SU-DHL-6 (cell line): Measurements from ENCODE around the gene PIGX.

Experiments
- H2AFZ ChIP-seq: fragments of 200-600 bp; sonication (generic); 2 replicates; pipeline ENCODE4 v1.6.1; 2014; ENCODE audit warnings: low read depth, mild to moderate bottlenecking, moderate library complexity, mixed read lengths, antibody characterized with exemption, low read length; ENCODE audit not compliant: severe bottlenecking
- H3F3A ChIP-seq: fragments of 200-600 bp; shearing (Covaris generic); 2 replicates; pipeline ENCODE4 v1.6.0; 2016; ENCODE audit warnings: antibody characterized with exemption, mild to moderate bottlenecking; ENCODE audit not compliant: insufficient read depth
- H3K27ac ChIP-seq: fragments of 200-600 bp; sonication (generic); 2 replicates; pipeline ENCODE4 v1.5.1; 2016; ENCODE audit warnings: low read depth, mild to moderate bottlenecking, low read length, moderate library complexity, mixed read lengths
- H3K27me3 ChIP-seq: fragments of 200-600 bp; sonication (generic), shearing (Covaris generic); 2 replicates; pipeline ENCODE4 v1.6.0; 2014; ENCODE audit warnings: mild to moderate bottlenecking, low read length
- H3K36me3 ChIP-seq: fragments of 200-600 bp; sonication (generic); 2 replicates; pipeline ENCODE4 v1.6.1; 2014; ENCODE audit warnings: mild to moderate bottlenecking, low read length, mixed read lengths
- H3K4me2 ChIP-seq: fragments of 300-600, 200-600 bp; shearing (Covaris generic), sonication (generic); 2 replicates; pipeline ENCODE4 v1.6.0; 2014; ENCODE audit warnings: low read length, low read depth, mild to moderate bottlenecking; ENCODE audit not compliant: poor library complexity, severe bottlenecking
- H3K4me3 ChIP-seq: fragments of 200-600 bp; sonication (generic); 2 replicates; pipeline ENCODE4 v1.5.1; 2014; ENCODE audit warnings: antibody characterized with exemption, low read length, mild to moderate bottlenecking, mixed read lengths; ENCODE audit not compliant: insufficient read depth, poor library complexity, severe bottlenecking
- H3K79me2 ChIP-seq: fragments of 200-600 bp; sonication (generic); 2 replicates; pipeline ENCODE4 v1.6.1; 2014; ENCODE audit warnings: mild to moderate bottlenecking, low read length, moderate library complexity; ENCODE audit not compliant: insufficient read depth
- H3K9ac ChIP-seq: fragments of 200-600 bp; sonication (generic); 2 replicates; pipeline ENCODE4 v1.7.0; 2014; ENCODE audit warnings: mild to moderate bottlenecking, low read length
- H3K9me2 ChIP-seq: fragments of 200-600 bp; sonication (generic); replicated peaks from 2 replicates; pipeline ENCODE4 v1.6.1; 2014; ENCODE audit warnings: low read length; ENCODE audit not compliant: insufficient read depth
- H3K9me3 ChIP-seq: fragments of 200-600 bp; sonication (generic); 2 replicates; pipeline ENCODE4 v1.6.1; 2014; ENCODE audit warnings: low read length, mixed read lengths; ENCODE audit not compliant: insufficient read depth
- H4K20me1 ChIP-seq: fragments of 200-600 bp; sonication (generic); 2 replicates; pipeline ENCODE4 v1.6.1; 2014; ENCODE audit warnings: low read depth, mild to moderate bottlenecking, antibody characterized with exemption, low read length, moderate library complexity, mixed read lengths
- EZH2phosphoT487 ChIP-seq: fragments of 200-600 bp; sonication (generic), shearing (Covaris generic); conservative IDR thresholded peaks from 2 replicates; pipeline ENCODE4 v1.6.1; 2018; ENCODE audit warnings: mild to moderate bottlenecking, antibody characterized with exemption, low read length, moderate library complexity, mixed read lengths
- TF ChIP-seq, protein P1 (sequence below): fragments of 200-600 bp; sonication (generic); IDR thresholded peaks from one replicate; pipeline ENCODE4 v1.5.1; 2017; ENCODE audit warnings: antibody characterized with exemption, mild to moderate bottlenecking, low read length, moderate library complexity; ENCODE audit not compliant: insufficient read depth, poor library complexity, severe bottlenecking

The PIGX gene

DNA sequence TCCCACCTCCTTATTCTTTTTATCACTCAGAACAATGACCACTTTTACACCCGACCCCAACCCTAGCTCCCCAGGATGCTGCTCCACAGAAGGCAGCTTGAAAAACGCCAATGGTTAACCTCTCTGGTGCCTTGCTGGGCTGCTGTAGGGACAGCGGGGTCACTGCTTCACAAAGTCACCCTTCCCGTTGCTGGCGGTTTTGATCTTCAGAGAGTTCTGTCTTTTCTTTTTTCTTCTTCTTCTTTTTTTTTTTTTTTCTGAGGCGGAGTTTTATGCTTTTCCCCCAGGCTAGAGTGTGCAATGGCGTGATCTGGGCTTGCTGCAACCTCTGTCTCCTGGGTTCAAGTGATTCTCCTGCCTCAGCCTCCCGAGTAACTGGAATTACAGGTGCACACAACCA is 20.8 kb upstream of the PIGX start:
- no peaks in the 10 kb centered on the region for H3K27me3 ChIP-seq
- no peak overlapping the region for H2AFZ ChIP-seq
- no peaks in the 10 kb centered on the region for H3K79me2 ChIP-seq
- no peaks in the 10 kb centered on the region for H3K9me2 ChIP-seq
- no peak overlapping the region for H3K4me2 ChIP-seq
- H3F3A ChIP-seq = no peaks in the 10 kb centered on the region
- no peak overlapping the region for H3K4me3 ChIP-seq
- no peaks in the 10 kb centered on the region for H3K9me3 ChIP-seq
- TF ChIP-seq EZH2phosphoT487 = no peak
- TF ChIP-seq, protein P1, sequence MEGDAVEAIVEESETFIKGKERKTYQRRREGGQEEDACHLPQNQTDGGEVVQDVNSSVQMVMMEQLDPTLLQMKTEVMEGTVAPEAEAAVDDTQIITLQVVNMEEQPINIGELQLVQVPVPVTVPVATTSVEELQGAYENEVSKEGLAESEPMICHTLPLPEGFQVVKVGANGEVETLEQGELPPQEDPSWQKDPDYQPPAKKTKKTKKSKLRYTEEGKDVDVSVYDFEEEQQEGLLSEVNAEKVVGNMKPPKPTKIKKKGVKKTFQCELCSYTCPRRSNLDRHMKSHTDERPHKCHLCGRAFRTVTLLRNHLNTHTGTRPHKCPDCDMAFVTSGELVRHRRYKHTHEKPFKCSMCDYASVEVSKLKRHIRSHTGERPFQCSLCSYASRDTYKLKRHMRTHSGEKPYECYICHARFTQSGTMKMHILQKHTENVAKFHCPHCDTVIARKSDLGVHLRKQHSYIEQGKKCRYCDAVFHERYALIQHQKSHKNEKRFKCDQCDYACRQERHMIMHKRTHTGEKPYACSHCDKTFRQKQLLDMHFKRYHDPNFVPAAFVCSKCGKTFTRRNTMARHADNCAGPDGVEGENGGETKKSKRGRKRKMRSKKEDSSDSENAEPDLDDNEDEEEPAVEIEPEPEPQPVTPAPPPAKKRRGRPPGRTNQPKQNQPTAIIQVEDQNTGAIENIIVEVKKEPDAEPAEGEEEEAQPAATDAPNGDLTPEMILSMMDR = no peak
- H3K36me3 ChIP-seq = no peaks in the 10 kb centered on the region
- no peaks in the 10 kb centered on the region for H4K20me1 ChIP-seq
- H3K27ac ChIP-seq = no peak overlapping the region
- no peak overlapping the region for H3K9ac ChIP-seq

DNA sequence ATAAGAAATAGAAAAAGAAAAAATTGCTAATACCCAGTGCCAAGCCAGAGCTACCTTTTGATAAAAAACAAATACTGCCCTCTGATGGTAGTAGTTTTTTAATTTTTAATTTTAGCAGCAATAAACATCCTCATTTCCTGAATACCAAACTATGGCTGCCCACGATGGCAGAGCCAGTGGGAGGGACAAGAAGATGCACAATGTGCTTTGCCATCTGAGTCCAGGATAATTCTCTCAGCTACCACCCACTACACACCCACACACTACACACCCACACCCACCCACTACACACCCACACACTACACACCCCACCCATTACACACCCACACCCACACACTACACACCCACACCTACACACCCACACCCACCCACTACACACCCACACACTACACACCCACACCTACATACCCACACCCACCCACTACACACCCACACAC is 18.0 kb upstream of the PIGX start:
- Histone ChIP-seq H3K27me3 (no peaks in the 10 kb centered on the region), H4K20me1 (no peaks in the 10 kb centered on the region), H3K79me2 (no peaks in the 10 kb centered on the region), H3K9me2 (no peaks in the 10 kb centered on the region), H3K4me2 (no peak overlapping the region), H3F3A (no peaks in the 10 kb centered on the region), H3K4me3 (no peak overlapping the region), H3K9ac (no peak overlapping the region), H2AFZ (no peak overlapping the region), H3K27ac (no peak overlapping the region), H3K9me3 (no peaks in the 10 kb centered on the region), H3K36me3 (no peaks in the 10 kb centered on the region)
- TF ChIP-seq, protein P1 = no peak
- no peak for TF ChIP-seq EZH2phosphoT487

DNA sequence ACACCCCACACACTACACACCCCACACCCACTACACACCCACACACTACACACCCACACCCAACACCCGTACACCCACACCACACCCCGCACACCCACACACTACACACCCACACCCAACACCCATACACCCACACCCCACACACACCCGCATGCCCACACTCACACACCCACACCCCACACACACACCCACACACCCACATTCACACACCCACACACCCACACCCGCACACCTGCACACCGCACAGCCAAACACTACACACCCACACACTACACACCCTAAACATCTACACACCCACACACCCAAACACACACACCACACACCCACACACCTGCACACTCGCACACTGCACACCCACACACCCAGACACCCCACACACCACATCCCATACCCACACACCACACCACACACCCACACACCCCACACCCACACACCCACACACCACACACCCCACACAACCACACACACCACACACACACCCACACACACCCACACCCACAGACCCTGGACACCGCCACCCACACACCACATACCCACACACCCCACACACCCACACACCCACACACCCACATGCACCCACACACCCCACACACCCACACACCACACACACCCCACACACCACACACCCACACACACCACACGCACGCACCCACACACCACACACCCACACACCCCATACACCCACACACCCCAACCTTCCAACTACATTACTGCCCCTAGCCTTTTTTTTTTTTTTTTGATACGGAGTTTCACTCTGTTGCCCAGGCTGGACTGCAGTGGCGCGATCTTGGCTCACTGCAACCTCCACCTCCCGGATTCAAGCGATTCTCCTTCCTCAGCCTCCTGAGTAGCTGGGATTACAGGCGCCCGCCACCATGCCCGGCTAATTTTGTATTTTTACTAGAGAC is 17.0 kb upstream of the PIGX start:
- H2AFZ ChIP-seq = no peak overlapping the region

More for the DNA sequence above, 17.0 kb upstream of the PIGX start:
- no peak overlapping the region for H3K4me3 ChIP-seq
- H3K79me2 ChIP-seq = no peaks in the 10 kb centered on the region
- H3K27ac ChIP-seq = no peak overlapping the region
- TF ChIP-seq, protein P1 = no peak
- no peak for TF ChIP-seq EZH2phosphoT487
- no peaks in the 10 kb centered on the region for H3K27me3 ChIP-seq
- H3F3A ChIP-seq = no peaks in the 10 kb centered on the region
- no peak overlapping the region for H3K9ac ChIP-seq
- H4K20me1 ChIP-seq = no peaks in the 10 kb centered on the region
- H3K9me2 ChIP-seq = no peaks in the 10 kb centered on the region
- H3K36me3 ChIP-seq = no peaks in the 10 kb centered on the region
- no peaks in the 10 kb centered on the region for H3K9me3 ChIP-seq
- H3K4me2 ChIP-seq = no peak overlapping the region
